Neural cell (in vitro differentiated cells): ENCODE results near the gene GPR22. TPM values are rescaled to one million over a fixed set of nuclear protein-coding genes. Genes with fewer than 3 reads are reported as not detected.

Experiments used
- H2AFZ ChIP-seq: fragments of 200-600, 300-800 bp; sonication (generic), shearing (Covaris generic); 2 replicates; pipeline ENCODE4 v1.6.0; 2014; ENCODE audit warnings: low read depth, mild to moderate bottlenecking, antibody characterized with exemption, low read length, moderate library complexity
- H3F3A ChIP-seq: fragments of 200-600 bp; shearing (Covaris generic); 2 replicates; pipeline ENCODE4 v1.6.1; 2016; ENCODE audit warnings: mild to moderate bottlenecking, moderate library complexity, mixed read lengths, antibody characterized with exemption, low read length; ENCODE audit not compliant: insufficient read depth, poor library complexity, severe bottlenecking
- H3K27ac ChIP-seq: fragments of 200-600, 300-800 bp; sonication (generic), shearing (Covaris generic); 2 replicates; pipeline ENCODE4 v1.5.1; 2014; ENCODE audit warnings: mild to moderate bottlenecking, low read length, moderate library complexity
- H3K27me3 ChIP-seq: fragments of 300-800, 200-600 bp; sonication (generic), shearing (Covaris generic); 2 replicates; pipeline ENCODE4 v1.6.0; 2014; ENCODE audit warnings: mild to moderate bottlenecking, low read depth, low read length, moderate library complexity; ENCODE audit not compliant: insufficient read depth
- H3K36me3 ChIP-seq: fragments of 300-800, 200-600 bp; sonication (generic), shearing (Covaris generic); 2 replicates; pipeline ENCODE4 v1.5.1; 2014; ENCODE audit warnings: mild to moderate bottlenecking, antibody characterized with exemption, low read length, moderate library complexity; ENCODE audit not compliant: insufficient read depth
- H3K4me2 ChIP-seq: fragments of 300-800, 200-600 bp; sonication (generic), shearing (Covaris generic); 2 replicates; pipeline ENCODE4 v1.6.0; 2014; ENCODE audit warnings: mild to moderate bottlenecking, low read length
- H3K4me3 ChIP-seq: fragments of 300-800, 200-600 bp; sonication (generic), shearing (Covaris generic); 2 replicates; pipeline ENCODE4 v1.5.1; 2014; ENCODE audit warnings: mild to moderate bottlenecking, low read length, moderate library complexity
- H3K79me2 ChIP-seq: fragments of 200-600 bp; shearing (Covaris generic); replicated peaks from 2 replicates; pipeline ENCODE4 v1.6.0; 2014; ENCODE audit warnings: mild to moderate bottlenecking, low read length, moderate library complexity; ENCODE audit not compliant: insufficient read depth
- H3K9ac ChIP-seq: fragments of 300-800, 200-600 bp; sonication (generic), shearing (Covaris generic); 2 replicates; pipeline ENCODE4 v1.6.1; 2016; ENCODE audit warnings: mild to moderate bottlenecking, low read length, mixed read lengths
- H3K9me2 ChIP-seq: fragments of 200-600 bp; shearing (Covaris generic); 2 replicates; pipeline ENCODE4 v1.6.1; 2016; ENCODE audit warnings: mild to moderate bottlenecking, low read length, mixed read lengths; ENCODE audit not compliant: insufficient read depth
- H3K9me3 ChIP-seq: fragments of 200-600, 300-800 bp; sonication (generic), shearing (Covaris generic); 2 replicates; pipeline ENCODE4 v1.6.1; 2016; ENCODE audit warnings: mild to moderate bottlenecking, mixed run types, low read length, moderate library complexity, mixed read lengths
- H4K20me1 ChIP-seq: fragments of 200-600 bp; shearing (Covaris generic); 2 replicates; pipeline ENCODE4 v1.6.1; 2016; ENCODE audit warnings: mild to moderate bottlenecking, mixed run types; ENCODE audit not compliant: insufficient read depth
- EP300 ChIP-seq: fragments of 450-650 bp; conservative IDR thresholded peaks from 2 replicates; pipeline ENCODE4 v1.6.1; 2014; ENCODE audit warnings: antibody characterized with exemption, mild to moderate bottlenecking, moderate library complexity; ENCODE audit not compliant: poor library complexity, severe bottlenecking
- EZH2 ChIP-seq: fragments of 200-600, 300-800 bp; shearing (Covaris generic), sonication (generic); IDR thresholded peaks from 2 replicates; pipeline ENCODE4 v1.6.1; 2014; ENCODE audit warnings: antibody characterized with exemption, low read length, borderline replicate concordance, mild to moderate bottlenecking; ENCODE audit not compliant: insufficient read depth, poor library complexity, severe bottlenecking
- MXI1 ChIP-seq: fragments of 450-650 bp; conservative IDR thresholded peaks from 2 replicates; pipeline ENCODE4 v1.6.1; 2014; ENCODE audit warnings: antibody characterized with exemption, mild to moderate bottlenecking; ENCODE audit not compliant: poor library complexity, severe bottlenecking
- POLR2AphosphoS5 ChIP-seq: IDR thresholded peaks from 2 replicates; pipeline ENCODE4 v1.6.1; 2012
- RAD21 ChIP-seq: fragments of 450-650 bp; conservative IDR thresholded peaks from 2 replicates; pipeline ENCODE4 v1.6.1; 2014; ENCODE audit warnings: antibody characterized with exemption, mild to moderate bottlenecking, moderate library complexity
- REST ChIP-seq: IDR thresholded peaks from 2 replicates; pipeline ENCODE4 v1.6.1; 2012; ENCODE audit warnings: borderline replicate concordance
- SMC3 ChIP-seq: fragments of 450-650 bp; conservative IDR thresholded peaks from 2 replicates; pipeline ENCODE4 v1.6.1; 2014; ENCODE audit warnings: antibody characterized with exemption, mild to moderate bottlenecking, moderate library complexity; ENCODE audit not compliant: poor library complexity
- TAF1 ChIP-seq: IDR thresholded peaks from 2 replicates; pipeline ENCODE4 v1.6.1; 2012; ENCODE audit warnings: low read depth
- polyA plus RNA-seq: library from polyadenylated mRNA; depleted of rRNA; stranded (reverse); fragments of >200 nt; gene quantifications from 2 replicates; pipeline ENCODE4 v1.2.3, GENCODE V29; 2014
- TF ChIP-seq, protein P1 (sequence below): fragments of 450-650 bp; IDR thresholded peaks from 2 replicates; pipeline ENCODE4 v1.5.1; 2014; ENCODE audit warnings: antibody characterized with exemption, mild to moderate bottlenecking, moderate library complexity; ENCODE audit not compliant: poor library complexity, severe bottlenecking

GPR22 gene
- polyA plus RNA-seq, 1 donor from 2014 or later, result 64.1 TPM

DNA sequence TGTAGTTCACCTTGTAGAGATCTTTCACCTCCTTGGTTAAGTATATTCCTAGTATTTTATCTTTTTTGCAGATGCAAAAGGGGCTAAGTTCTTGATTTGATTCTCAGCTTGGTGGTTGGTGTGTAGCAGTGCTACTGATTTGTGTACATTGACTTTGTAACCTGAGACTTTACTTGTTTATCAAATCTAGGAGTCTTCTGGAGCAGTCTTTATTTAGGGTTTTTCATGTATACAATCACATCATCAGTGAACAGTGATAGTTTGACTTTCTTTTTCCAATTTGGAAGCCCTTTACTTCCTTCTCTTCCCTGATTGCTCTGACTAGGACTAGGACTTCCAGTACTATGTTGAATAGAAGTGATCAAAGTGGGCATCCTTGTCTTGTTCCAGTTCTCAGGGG is 33.8 kb downstream of the GPR22 start:
- H3K36me3 ChIP-seq, result no peaks in the 10 kb centered on the region
- H3K27ac ChIP-seq, result no peak overlapping the region
- no peak for TF ChIP-seq MXI1
- TF ChIP-seq RAD21, result no peak
- TF ChIP-seq POLR2AphosphoS5, result no peak
- TF ChIP-seq SMC3, result no peak
- H3K9me3 ChIP-seq, result no peaks in the 10 kb centered on the region
- H2AFZ ChIP-seq, result no peak overlapping the region
- H4K20me1 ChIP-seq, result no peaks in the 10 kb centered on the region
- H3F3A ChIP-seq, result no peaks in the 10 kb centered on the region
- H3K9ac ChIP-seq, result no peak overlapping the region
- no peak overlapping the region for H3K4me2 ChIP-seq
- H3K9me2 ChIP-seq, result no peaks in the 10 kb centered on the region
- H3K27me3 ChIP-seq, result no peaks in the 10 kb centered on the region
- no peak overlapping the region for H3K4me3 ChIP-seq
- no peaks in the 10 kb centered on the region for H3K79me2 ChIP-seq

DNA sequence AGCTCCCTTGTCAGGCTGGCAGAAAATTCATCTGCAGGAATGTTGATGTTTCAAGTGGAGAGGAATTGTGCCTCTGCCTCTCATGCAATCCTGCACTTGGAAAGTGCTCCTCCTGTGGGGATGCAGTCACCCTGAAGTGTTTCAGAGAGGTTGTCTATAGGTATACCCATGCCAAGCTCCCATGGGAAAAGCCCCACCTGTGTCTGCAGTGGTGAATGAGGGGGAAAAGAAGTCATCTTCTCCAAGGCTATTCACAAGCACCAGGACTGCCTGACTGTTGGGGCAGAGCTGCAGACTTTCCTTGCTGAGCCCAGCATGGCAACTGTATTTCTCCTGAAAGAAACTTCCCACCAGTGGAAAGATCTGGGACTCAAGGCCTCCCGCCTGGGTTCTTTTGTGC is 35.5 kb downstream of the GPR22 start:
- no peaks in the 10 kb centered on the region for H4K20me1 ChIP-seq
- H3F3A ChIP-seq, result no peaks in the 10 kb centered on the region
- TF ChIP-seq EZH2 (no peak), REST (no peak), TAF1 (no peak), EP300 (no peak), RAD21 (no peak), SMC3 (no peak), POLR2AphosphoS5 (no peak), MXI1 (no peak)
- TF ChIP-seq, protein P1, sequence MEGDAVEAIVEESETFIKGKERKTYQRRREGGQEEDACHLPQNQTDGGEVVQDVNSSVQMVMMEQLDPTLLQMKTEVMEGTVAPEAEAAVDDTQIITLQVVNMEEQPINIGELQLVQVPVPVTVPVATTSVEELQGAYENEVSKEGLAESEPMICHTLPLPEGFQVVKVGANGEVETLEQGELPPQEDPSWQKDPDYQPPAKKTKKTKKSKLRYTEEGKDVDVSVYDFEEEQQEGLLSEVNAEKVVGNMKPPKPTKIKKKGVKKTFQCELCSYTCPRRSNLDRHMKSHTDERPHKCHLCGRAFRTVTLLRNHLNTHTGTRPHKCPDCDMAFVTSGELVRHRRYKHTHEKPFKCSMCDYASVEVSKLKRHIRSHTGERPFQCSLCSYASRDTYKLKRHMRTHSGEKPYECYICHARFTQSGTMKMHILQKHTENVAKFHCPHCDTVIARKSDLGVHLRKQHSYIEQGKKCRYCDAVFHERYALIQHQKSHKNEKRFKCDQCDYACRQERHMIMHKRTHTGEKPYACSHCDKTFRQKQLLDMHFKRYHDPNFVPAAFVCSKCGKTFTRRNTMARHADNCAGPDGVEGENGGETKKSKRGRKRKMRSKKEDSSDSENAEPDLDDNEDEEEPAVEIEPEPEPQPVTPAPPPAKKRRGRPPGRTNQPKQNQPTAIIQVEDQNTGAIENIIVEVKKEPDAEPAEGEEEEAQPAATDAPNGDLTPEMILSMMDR, result no peak
- no peak overlapping the region for H3K4me3 ChIP-seq
- H3K36me3 ChIP-seq, result no peaks in the 10 kb centered on the region
- no peaks in the 10 kb centered on the region for H3K9me2 ChIP-seq
- H3K4me2 ChIP-seq, result no peak overlapping the region
- H3K27me3 ChIP-seq, result no peaks in the 10 kb centered on the region
- no peaks in the 10 kb centered on the region for H3K9me3 ChIP-seq
- H3K27ac ChIP-seq, result no peak overlapping the region
- H2AFZ ChIP-seq, result no peak overlapping the region
- H3K9ac ChIP-seq, result no peak overlapping the region
- no peaks in the 10 kb centered on the region for H3K79me2 ChIP-seq
